Skin of body (tissue), 2 donors: ENCODE results near the gene CORO2B. TPM values are rescaled to one million over a fixed set of nuclear protein-coding genes. Genes with fewer than 3 reads are reported as not detected.
"Not testable (repeated sequence)": the region's sequence is repeated elsewhere in the genome, so short reads cannot be mapped to it uniquely, and the experiment has no call there.

Experiments used
- DNase-seq: peaks from one replicate; lab custom pipeline; 2025; lab: John Stamatoyannopoulos, UW
- total RNA-seq: library from RNA; depleted of rRNA; stranded (reverse); fragments of >200 nt; gene quantifications from one replicate; pipeline ENCODE4 v1.2.3, GENCODE V29; 2014

CORO2B gene
- total RNA-seq, 1 donor from 2014 or later, result 2.4 TPM

DNA sequence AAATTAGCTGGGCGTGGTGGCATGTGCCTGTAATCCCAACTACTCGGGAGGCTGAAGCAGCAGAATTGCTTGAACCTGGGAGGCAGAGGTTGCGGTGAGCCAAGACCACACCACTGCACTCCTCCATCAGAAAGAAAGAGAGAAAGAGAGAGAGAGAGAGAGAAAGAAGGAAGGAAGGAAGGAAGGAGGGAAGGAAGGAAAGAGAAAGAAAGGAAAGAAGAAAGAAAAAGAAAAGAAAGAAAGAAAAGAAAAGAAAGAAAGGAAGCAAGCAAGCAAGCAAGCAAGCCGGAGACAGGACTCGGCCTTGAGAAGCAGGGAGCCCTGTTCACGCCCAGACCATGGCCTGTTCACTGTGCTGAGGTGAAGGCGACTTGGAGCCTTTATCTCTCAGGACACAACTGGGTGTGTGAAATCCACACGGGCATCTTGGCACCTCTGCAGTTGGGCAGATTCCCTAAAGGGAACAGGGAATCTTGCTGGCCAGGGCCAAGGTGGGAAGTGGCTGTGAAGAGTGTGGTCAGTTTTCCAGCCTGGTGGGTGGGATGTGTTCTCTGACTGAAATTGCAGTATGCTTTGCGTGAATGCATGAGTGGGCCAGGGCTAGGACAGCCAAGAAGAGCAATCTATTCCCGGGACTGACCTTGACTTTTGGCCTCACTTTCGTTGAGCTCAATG lies 90.3 kb downstream of the CORO2B start:
- DNase-seq, result no peak

DNA sequence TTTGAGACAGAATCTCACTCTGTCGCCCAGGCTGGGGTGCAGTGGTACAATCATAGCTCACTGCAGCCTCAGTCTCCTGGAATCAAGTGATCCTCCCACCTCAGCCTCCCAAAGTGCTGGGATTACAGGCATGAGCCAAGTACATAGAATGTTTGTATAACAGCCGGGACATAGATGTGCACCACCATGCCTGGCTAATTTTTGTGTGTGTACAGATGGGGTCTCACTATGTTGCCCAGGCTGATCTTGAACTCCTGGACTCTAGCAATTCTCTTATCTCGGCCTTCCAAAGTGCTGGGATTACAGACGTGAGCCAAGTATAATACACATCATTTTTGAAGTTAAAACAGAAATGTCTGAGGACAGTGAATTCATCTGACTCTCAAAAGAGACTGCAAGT lies 93.5 kb downstream of the CORO2B start:
- no peak for DNase-seq

DNA sequence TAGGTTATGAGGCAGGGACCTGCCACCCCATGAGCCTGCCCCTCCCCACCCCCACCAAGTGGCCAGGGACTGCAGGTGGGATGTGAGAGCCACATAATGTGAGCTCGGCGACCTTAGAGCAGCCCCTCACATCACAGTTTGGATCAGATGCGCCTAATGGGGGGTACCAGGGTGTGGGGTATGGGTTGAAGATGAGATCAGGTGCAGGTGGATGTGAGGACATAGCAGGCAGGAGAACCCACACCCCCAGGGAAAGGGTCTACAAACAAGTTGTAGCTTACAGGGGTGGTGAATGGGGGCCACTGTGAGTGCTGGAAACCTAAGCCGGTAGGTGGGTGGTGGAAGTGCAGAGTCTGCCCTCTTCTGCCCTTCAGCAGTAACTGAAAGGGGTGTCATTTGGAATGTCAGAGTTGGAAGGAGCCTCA lies 94.0 kb downstream of the CORO2B start:
- DNase-seq, result no peak

DNA sequence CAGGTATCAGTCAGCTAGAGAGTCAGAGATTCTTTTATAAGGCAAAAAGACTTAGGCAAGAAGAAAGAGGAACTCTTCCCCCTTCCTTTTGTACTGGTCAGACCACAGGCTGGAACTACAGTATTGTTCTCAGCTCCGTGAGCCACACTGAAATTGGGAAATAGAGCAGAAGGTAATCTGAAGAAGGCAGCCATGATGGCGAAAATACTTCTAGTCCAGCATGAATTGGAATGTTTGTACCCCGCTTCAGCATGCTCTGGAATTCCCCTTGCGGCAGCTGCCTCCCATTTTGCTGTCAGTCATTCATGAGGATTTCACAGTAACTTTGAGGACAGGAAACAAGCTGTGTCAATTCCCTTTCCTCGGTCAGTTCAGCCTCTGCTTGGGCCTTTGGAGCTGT lies 96.2 kb downstream of the CORO2B start:
- no peak for DNase-seq

DNA sequence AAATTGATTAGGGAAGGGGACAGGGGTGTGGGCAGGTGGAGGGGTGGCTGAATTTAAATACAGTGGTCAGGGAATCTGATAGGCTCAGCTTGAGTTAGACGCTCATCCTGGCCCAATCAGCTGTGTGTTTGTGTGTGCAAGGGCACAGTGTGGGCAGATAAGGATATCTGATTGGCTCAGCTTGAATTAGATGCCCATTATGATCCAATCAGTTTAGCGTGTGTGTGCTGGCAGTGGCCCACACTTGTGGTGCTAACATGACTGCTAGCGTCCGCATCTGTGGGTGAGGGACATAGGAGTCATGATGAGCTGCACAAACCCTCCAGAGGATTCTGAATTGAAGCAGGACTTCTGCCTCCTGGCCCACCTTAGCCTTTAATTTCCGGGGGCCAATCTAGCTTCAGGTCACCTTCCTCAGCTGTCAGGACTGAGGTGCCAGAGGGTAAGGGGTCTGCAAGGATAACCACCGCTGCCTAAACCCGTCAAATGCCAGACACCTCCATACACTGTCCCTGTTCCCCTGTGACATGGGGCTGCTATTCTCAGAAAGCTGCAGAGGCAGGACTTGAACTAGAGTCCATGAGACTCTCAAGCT lies 97.3 kb downstream of the CORO2B start:
- DNase-seq, result no peak

DNA sequence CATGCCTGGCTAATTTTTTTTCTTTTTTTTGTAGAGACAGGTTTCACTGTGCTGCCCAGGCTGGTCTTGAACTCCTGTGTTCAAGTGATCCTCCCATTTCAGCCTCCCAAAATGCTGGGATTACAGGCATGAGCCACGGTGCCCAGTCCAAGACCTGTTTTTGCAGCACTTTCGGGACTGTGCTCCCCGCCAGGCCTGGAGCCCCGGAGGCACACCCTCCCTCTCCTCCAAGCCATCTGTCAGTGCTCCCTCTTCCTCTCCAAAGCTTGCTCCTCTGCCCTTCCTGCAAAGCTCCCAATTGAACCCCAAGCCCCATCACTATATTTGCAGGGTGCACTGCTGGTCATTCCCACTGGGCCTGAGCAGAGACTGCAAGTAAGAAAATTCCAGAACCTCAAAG lies 98.1 kb downstream of the CORO2B start:
- DNase-seq, result no peak

DNA sequence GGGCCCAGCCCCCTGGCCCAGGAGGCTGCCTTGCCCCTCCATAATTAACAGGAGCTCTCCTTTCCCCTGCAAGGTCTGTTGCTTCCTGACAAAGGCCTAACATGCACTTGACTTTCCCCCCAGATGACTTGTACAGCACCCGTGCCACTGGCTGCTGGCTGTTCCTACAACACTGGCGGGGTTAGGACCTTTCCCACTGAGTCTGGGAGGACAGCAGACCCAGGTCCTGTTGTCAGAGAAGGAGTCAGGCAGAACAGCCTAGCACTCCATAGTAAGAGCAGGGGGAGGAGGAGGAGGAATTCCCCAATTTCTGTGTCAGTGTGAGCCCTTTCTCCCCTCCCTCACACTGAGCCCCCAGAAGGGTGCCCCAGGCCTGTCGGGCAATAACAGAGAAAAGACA lies 99.2 kb downstream of the CORO2B start:
- DNase-seq, result no peak

DNA sequence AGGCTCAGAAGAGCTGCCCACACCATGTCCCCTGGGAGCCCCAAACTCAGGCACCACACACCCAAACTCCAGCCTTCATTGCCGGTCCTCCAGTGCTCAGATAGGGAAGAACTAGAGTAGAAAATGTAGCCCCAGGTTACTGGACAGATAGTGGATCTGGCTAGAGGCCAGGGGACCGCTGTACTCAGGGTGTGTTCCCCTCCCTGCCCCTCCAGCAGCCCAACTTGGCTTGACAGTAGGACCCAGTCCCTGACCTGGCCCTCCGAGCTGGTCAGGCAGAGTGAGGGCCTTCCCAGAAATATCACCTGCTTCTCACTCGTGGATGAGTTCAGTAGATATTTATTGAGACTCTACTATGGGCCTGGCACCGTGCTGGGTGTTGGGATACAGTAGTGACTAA lies 100.0 kb downstream of the CORO2B start:
- no peak for DNase-seq

DNA sequence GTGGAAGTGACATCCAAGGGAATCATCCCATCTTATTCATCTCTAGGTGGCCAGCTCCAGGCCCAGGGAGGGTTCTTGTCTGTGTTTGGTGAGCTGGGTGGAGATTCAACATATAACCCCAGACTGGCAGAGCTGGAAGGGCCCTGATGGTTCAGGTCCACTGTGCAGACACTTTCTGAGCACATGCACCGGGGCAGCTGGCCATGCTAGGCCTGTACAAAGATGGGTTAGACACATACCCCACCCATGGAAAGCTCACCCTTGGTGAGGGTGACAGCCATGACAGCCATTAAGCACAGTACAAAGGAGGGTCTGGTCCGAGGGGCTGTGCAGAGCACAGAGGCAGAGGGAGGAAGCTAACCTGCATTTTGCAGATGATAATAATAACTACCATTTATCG lies 100.4 kb downstream of the CORO2B start:
- DNase-seq, result no peak

DNA sequence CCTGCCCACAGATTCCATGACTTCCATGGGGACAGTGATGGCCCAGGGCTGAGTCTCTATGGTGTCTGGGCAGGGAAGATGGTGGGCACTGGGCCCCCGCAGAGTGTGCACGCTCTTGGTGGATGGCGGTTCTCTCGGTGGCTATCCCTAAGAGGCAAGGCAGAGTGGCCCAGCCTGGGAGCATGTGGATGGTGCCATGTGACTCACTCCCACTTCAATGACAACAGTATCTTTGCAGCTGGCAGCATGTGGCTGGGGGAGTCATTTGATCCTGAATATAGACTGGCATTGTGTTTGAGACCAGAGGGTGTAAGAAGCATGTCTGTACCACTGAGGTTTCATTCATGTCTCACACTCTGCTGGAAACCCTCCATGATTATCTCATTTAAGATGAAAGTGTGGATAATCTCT lies 101.2 kb downstream of the CORO2B start:
- DNase-seq, result no peak

DNA sequence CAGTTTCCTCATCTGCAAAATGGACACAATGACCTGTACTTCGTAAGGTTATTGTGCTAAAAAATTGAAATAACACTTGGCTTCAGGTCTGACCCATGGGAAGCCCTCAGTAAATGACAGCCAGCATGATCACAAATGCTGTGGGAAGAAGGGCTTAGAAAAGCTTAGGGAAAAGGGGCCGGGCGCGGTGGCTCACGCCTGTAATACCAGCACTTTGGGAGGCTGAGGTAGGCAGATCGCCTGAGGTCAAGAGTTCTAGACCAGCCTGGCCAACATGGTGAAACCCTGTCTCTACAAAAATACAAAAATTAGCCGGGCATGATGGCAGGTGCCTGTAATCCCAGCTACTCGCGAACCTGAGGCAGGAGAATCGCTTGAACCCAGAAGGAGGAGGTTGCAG lies 102.0 kb downstream of the CORO2B start:
- DNase-seq, result not testable (repeated sequence)

DNA sequence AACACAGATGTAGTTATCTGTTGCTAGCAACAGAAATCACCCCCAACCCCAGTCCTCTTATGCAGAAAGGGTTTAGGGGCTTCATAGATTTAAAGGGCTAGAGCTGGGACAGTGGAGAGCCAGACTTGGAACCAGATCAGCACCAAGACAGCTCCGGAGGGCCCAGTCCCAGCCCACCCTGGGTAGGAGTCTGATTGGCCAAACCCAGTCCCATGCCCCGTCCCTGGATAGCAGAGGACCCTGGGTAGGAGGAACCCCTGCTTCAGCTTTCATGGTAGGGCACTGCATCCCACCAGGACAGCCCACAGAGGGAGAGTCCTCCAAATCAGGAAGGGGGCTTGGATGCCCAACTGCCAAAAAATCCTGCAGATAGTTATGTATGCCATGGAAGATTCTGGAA lies 103.0 kb downstream of the CORO2B start:
- no peak for DNase-seq

DNA sequence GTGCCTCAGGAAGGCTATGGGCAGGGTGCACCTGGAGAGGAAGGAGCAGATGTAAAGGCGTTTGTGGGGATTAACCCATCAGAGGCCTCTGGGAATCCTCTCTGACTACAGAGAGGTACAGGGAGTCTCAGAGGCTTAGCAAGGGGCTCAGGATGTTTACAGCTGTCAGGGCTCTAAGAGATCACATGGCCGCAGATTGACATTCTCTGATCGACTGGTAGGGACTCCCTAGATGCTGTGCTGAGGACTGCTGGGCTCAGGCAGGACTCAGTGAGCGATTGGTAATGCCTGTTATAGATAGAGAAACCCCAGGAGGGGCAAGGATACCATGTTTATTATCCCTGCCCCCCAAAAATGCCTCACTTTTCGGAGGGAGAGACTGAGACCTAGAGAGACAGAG lies 103.5 kb downstream of the CORO2B start:
- no peak for DNase-seq

DNA sequence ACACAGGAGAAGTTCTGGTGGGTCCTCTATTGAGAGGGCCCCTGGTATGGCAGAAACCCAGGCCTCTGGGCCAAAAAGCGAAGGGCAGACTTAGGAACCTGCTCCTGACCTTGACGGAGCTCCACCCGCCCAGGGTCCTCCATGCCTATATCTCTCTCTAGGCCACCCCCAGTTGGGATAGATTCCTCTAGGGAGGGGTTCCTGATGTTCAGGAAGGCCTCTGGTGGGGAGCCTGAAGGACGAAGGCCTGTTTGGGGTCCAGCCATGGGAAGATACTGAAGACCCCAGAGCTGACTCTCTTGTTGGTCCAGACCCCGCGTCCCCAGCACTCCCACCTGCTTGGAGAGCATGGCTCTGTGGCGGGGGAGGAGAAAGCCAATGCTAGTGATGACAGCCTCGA lies 104.2 kb downstream of the CORO2B start:
- no peak for DNase-seq

DNA sequence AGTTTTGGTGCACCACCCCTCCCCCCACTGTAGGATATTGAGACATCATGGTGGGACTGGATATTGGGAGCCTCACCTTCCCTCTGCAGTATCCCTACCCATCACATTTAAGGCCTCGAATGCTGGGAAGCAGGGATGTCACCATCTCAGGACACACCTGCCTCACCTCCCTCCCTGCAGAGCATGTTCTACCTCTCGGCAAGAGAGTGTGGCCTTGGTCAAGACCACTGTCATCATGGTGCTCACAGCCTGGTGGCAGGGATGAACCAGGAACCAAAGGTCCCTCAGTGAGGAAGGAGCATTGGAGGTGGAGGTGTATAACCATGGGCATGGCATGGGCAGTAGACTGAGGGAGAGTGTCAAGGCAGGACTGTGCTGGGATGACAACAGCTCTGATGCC lies 104.8 kb downstream of the CORO2B start:
- DNase-seq, result no peak

DNA sequence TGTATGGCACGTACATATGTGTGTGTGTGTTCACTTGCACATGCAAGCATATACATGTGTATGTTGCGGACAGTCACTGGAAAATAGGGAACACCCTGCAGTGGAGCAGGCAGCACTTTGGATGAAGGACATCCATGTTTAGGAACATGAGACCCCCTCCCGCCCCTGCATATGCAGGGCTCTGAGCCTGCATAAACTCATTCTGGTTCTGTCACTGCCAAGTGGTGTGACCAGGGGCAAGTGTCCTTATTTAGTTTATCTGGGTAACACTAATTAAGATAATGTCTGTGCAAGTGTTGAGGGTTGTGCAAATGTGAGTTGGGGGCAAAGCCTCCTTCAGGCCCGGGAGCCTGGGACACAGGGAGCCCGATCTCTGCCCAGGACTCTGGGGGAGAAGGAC lies 105.7 kb downstream of the CORO2B start:
- DNase-seq, result no peak

DNA sequence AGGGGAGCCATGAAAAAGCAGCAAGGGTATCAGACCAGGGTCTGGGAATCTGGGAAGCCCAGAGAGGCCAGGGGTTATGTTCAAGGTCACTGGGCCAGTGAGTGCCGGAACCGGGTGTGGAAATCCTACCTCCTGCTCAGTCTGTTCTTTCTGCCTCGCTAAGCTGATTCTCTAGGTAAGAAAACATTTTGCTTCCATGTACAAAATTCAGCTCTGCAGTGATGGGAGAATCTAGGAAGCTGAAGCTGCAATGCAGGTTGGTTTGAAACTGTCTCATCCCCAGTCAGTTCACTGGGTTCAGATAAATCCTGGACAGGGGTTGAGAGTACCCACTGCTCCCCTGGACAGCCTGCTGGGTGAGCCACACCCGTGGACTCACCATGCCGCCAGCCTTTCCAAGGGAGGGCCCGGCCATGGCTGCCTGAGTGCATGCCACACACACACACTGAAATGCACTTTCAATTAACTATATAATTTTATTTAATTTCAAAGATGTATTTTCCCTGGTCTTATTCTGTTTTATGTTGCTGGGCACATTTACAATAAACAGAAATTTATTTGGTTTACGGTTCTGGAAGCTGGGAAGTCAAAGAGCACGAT lies 108.4 kb downstream of the CORO2B start:
- no peak for DNase-seq

DNA sequence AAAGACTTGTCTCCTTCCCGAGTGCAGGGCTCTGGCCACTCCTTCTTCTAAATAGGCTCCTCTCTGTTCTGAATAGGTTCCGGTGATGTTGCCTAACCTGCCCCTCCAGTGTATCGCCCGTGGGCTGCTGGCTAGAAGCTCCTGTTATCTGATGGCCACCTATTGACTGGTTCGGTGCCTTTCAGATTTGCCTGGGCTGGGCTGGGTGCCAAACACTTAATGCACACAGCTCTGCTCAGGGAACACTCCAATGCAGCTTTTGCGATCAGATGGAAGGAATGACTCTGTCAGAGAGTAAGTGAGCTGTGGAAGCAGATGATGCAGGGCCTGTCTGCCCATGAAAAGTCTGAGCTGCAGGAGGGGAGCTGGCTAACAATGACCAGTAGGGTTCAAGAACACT lies 112.9 kb downstream of the CORO2B start:
- no peak for DNase-seq

DNA sequence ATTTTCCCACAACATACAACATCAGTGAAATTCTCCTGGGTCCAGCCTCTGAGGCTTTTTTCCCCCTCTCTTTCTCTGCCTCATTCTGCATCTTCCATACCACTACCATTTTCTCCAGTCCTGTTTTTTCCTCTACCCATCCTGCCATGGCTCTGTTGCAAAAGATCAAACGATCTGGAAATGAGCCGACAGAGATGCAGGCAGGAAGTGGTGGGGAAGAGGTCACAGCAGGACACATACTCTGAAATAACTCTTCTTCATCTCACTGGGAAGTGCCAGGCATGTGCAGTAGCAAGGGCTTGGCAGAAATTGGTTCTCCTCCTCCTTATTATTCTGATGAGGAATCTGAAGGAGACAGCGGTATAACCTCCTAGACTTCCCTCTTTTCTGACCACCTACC lies 114.3 kb downstream of the CORO2B start:
- DNase-seq, result no peak

DNA sequence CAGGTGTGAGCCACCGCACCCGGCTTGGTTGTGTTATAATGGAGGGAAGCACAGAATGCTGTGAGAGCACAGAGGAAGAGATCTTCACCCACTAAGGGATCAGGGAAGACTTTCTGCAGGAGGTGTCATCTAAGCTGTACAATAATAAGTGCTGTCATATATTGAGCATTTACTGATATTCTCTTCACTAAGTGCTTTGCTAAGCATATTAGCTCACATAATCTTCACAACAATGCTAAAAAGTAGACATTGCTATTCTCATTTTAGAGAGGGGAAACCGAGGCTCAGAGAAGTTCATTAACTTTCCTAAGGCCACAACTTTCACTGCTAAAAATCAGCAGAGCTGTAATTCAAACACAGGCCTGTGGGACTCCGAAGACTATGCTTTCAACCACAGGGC lies 115.3 kb downstream of the CORO2B start:
- DNase-seq, result no peak

DNA sequence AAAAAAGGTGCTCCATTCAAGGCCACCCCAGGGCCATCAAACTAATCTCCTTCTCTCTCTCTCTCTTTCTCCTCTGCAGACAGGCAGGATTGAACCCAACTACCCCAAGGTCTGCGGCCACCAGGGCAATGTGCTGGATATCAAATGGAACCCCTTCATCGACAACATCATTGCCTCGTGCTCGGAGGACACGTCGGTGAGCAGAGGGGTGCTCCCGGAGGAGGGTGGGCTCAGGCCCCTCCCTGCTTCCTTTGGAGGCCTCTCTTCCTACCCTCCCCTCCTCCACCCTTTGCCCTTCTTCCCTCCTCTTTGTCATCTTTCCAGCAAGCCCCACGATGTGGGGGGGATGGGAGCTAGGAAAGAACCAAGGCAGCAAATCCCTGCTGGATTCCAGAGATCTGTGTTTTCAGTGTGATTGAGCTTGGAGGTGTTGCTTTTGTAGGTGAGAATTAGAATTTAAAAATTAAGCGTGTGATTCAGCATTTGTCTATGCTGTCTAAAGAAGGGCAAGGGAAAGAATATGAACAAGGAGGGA lies 116.3 kb downstream of the CORO2B start:
- DNase-seq, result no peak

DNA sequence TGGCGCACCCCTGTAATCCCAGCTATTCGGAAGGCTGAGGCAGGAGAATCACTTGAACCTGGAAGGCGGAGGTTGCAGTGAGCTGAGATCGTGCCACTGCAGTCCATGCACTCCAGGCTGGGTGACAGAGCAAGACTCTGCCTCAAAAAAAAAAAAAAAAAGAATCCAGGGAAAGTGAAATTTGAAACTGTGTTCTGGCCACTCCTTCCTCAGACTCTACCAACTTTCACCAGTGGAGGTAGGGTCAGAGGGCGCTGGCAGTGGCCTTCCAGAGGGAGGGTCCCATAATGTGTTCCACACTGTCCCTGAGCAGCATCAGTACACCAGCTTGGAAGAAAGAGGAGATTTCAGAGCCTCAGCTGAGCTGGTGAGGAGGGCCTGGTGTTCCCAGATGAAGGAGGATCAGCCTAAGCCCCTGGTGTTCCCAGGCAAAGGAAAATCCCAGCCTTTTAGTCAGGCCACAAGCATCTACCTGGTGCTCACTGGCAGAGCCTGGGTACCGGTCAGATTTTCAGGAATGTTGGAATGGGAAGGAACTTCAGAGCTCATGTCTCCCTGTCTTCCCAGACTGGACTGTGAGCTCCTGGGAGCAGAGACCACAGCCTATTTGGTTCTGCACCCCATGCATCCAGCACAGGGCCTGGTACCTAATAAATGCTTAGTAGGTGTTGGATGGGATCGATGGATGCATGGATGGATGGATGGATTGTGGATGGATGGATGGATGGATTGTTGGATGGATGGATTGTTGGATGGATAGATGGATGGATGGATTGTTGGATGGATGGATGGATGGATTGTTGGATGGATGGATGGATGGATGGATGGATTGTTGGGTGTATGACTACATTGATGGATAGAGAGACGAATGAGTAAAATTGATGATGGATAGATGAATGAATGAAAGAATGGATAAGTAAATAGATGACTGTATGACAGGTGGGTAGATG lies 117.9 kb downstream of the CORO2B start:
- no peak for DNase-seq
